Neural cell (in vitro differentiated cells): ENCODE data around the gene IFT43. TPM values are rescaled to one million over a fixed set of nuclear protein-coding genes. Genes with fewer than 3 reads are reported as not detected.

Experiments
- H2AFZ ChIP-seq: fragments of 200-600, 300-800 bp; sonication (generic), shearing (Covaris generic); 2 replicates; pipeline ENCODE4 v1.6.0; 2014; ENCODE audit warnings: low read depth, mild to moderate bottlenecking, antibody characterized with exemption, low read length, moderate library complexity
- H3F3A ChIP-seq: fragments of 200-600 bp; shearing (Covaris generic); 2 replicates; pipeline ENCODE4 v1.6.1; 2016; ENCODE audit warnings: mild to moderate bottlenecking, moderate library complexity, mixed read lengths, antibody characterized with exemption, low read length; ENCODE audit not compliant: insufficient read depth, poor library complexity, severe bottlenecking
- H3K27ac ChIP-seq: fragments of 200-600, 300-800 bp; sonication (generic), shearing (Covaris generic); 2 replicates; pipeline ENCODE4 v1.5.1; 2014; ENCODE audit warnings: mild to moderate bottlenecking, low read length, moderate library complexity
- H3K27me3 ChIP-seq: fragments of 300-800, 200-600 bp; sonication (generic), shearing (Covaris generic); 2 replicates; pipeline ENCODE4 v1.6.0; 2014; ENCODE audit warnings: mild to moderate bottlenecking, low read depth, low read length, moderate library complexity; ENCODE audit not compliant: insufficient read depth
- H3K36me3 ChIP-seq: fragments of 300-800, 200-600 bp; sonication (generic), shearing (Covaris generic); 2 replicates; pipeline ENCODE4 v1.5.1; 2014; ENCODE audit warnings: mild to moderate bottlenecking, antibody characterized with exemption, low read length, moderate library complexity; ENCODE audit not compliant: insufficient read depth
- H3K4me2 ChIP-seq: fragments of 300-800, 200-600 bp; sonication (generic), shearing (Covaris generic); 2 replicates; pipeline ENCODE4 v1.6.0; 2014; ENCODE audit warnings: mild to moderate bottlenecking, low read length
- H3K4me3 ChIP-seq: fragments of 300-800, 200-600 bp; sonication (generic), shearing (Covaris generic); 2 replicates; pipeline ENCODE4 v1.5.1; 2014; ENCODE audit warnings: mild to moderate bottlenecking, low read length, moderate library complexity
- H3K79me2 ChIP-seq: fragments of 200-600 bp; shearing (Covaris generic); replicated peaks from 2 replicates; pipeline ENCODE4 v1.6.0; 2014; ENCODE audit warnings: mild to moderate bottlenecking, low read length, moderate library complexity; ENCODE audit not compliant: insufficient read depth
- H3K9ac ChIP-seq: fragments of 300-800, 200-600 bp; sonication (generic), shearing (Covaris generic); 2 replicates; pipeline ENCODE4 v1.6.1; 2016; ENCODE audit warnings: mild to moderate bottlenecking, low read length, mixed read lengths
- H3K9me2 ChIP-seq: fragments of 200-600 bp; shearing (Covaris generic); 2 replicates; pipeline ENCODE4 v1.6.1; 2016; ENCODE audit warnings: mild to moderate bottlenecking, low read length, mixed read lengths; ENCODE audit not compliant: insufficient read depth
- H3K9me3 ChIP-seq: fragments of 200-600, 300-800 bp; sonication (generic), shearing (Covaris generic); 2 replicates; pipeline ENCODE4 v1.6.1; 2016; ENCODE audit warnings: mild to moderate bottlenecking, mixed run types, low read length, moderate library complexity, mixed read lengths
- H4K20me1 ChIP-seq: fragments of 200-600 bp; shearing (Covaris generic); 2 replicates; pipeline ENCODE4 v1.6.1; 2016; ENCODE audit warnings: mild to moderate bottlenecking, mixed run types; ENCODE audit not compliant: insufficient read depth
- CTCF ChIP-seq: fragments of 450-650 bp; IDR thresholded peaks from 2 replicates; pipeline ENCODE4 v1.5.1; 2014; ENCODE audit warnings: antibody characterized with exemption, mild to moderate bottlenecking, moderate library complexity; ENCODE audit not compliant: poor library complexity, severe bottlenecking
- EP300 ChIP-seq: fragments of 450-650 bp; conservative IDR thresholded peaks from 2 replicates; pipeline ENCODE4 v1.6.1; 2014; ENCODE audit warnings: antibody characterized with exemption, mild to moderate bottlenecking, moderate library complexity; ENCODE audit not compliant: poor library complexity, severe bottlenecking
- EZH2 ChIP-seq: fragments of 200-600, 300-800 bp; shearing (Covaris generic), sonication (generic); IDR thresholded peaks from 2 replicates; pipeline ENCODE4 v1.6.1; 2014; ENCODE audit warnings: antibody characterized with exemption, low read length, borderline replicate concordance, mild to moderate bottlenecking; ENCODE audit not compliant: insufficient read depth, poor library complexity, severe bottlenecking
- MXI1 ChIP-seq: fragments of 450-650 bp; conservative IDR thresholded peaks from 2 replicates; pipeline ENCODE4 v1.6.1; 2014; ENCODE audit warnings: antibody characterized with exemption, mild to moderate bottlenecking; ENCODE audit not compliant: poor library complexity, severe bottlenecking
- POLR2AphosphoS5 ChIP-seq: IDR thresholded peaks from 2 replicates; pipeline ENCODE4 v1.6.1; 2012
- RAD21 ChIP-seq: fragments of 450-650 bp; conservative IDR thresholded peaks from 2 replicates; pipeline ENCODE4 v1.6.1; 2014; ENCODE audit warnings: antibody characterized with exemption, mild to moderate bottlenecking, moderate library complexity
- REST ChIP-seq: IDR thresholded peaks from 2 replicates; pipeline ENCODE4 v1.6.1; 2012; ENCODE audit warnings: borderline replicate concordance
- SMC3 ChIP-seq: fragments of 450-650 bp; conservative IDR thresholded peaks from 2 replicates; pipeline ENCODE4 v1.6.1; 2014; ENCODE audit warnings: antibody characterized with exemption, mild to moderate bottlenecking, moderate library complexity; ENCODE audit not compliant: poor library complexity
- TAF1 ChIP-seq: IDR thresholded peaks from 2 replicates; pipeline ENCODE4 v1.6.1; 2012; ENCODE audit warnings: low read depth
- polyA plus RNA-seq: library from polyadenylated mRNA; depleted of rRNA; stranded (reverse); fragments of >200 nt; gene quantifications from 2 replicates; pipeline ENCODE4 v1.2.3, GENCODE V29; 2014

Gene IFT43
- polyA plus RNA-seq, 1 donor from 2014 or later = 102 TPM

GRCh38 chr14:76006253-76006652 is 20.7 kb downstream of the IFT43 start:
- Histone ChIP-seq H3K27ac (no peak overlapping the region), H3K9me3 (no peaks in the 10 kb centered on the region), H2AFZ (no peak overlapping the region), H3K79me2 (no peaks in the 10 kb centered on the region), H4K20me1 (no peaks in the 10 kb centered on the region), H3F3A (no peaks in the 10 kb centered on the region), H3K9ac (no peak overlapping the region), H3K27me3 (no peaks in the 10 kb centered on the region), H3K36me3 (peaks cover 14% of the 10 kb centered on the region), H3K9me2 (no peaks in the 10 kb centered on the region), H3K4me2 (no peak overlapping the region), H3K4me3 (no peak overlapping the region)
- no peak for TF ChIP-seq RAD21
- no peak for TF ChIP-seq REST
- no peak for TF ChIP-seq CTCF
- TF ChIP-seq POLR2AphosphoS5 = no peak
- no peak for TF ChIP-seq EP300
- TF ChIP-seq MXI1 = no peak
- TF ChIP-seq EZH2 = no peak
- TF ChIP-seq TAF1 = no peak
- no peak for TF ChIP-seq SMC3

GRCh38 chr14:76007379-76007778 is 21.8 kb downstream of the IFT43 start:
- H3K4me2 ChIP-seq = no peak overlapping the region
- no peaks in the 10 kb centered on the region for H3K9me2 ChIP-seq
- TF ChIP-seq EZH2 (no peak), SMC3 (no peak)
- H3F3A ChIP-seq = no peaks in the 10 kb centered on the region
- H3K9ac ChIP-seq = no peak overlapping the region
- H2AFZ ChIP-seq = no peak overlapping the region
- H4K20me1 ChIP-seq = no peaks in the 10 kb centered on the region
- H3K27ac ChIP-seq = no peak overlapping the region
- H3K27me3 ChIP-seq = no peaks in the 10 kb centered on the region
- H3K79me2 ChIP-seq = no peaks in the 10 kb centered on the region
- no peak overlapping the region for H3K4me3 ChIP-seq
- peaks cover 14% of the 10 kb centered on the region for H3K36me3 ChIP-seq
- no peaks in the 10 kb centered on the region for H3K9me3 ChIP-seq

GRCh38 chr14:76007852-76008251 is 22.3 kb downstream of the IFT43 start:
- no peaks in the 10 kb centered on the region for H3K27me3 ChIP-seq
- H3K4me2 ChIP-seq = no peak overlapping the region
- no peaks in the 10 kb centered on the region for H3F3A ChIP-seq
- no peaks in the 10 kb centered on the region for H3K79me2 ChIP-seq
- H2AFZ ChIP-seq = no peak overlapping the region
- TF ChIP-seq EP300 (no peak), CTCF (no peak), POLR2AphosphoS5 (no peak), SMC3 (no peak), MXI1 (no peak), EZH2 (no peak), TAF1 (no peak), RAD21 (no peak), REST (no peak)
- peaks cover 14% of the 10 kb centered on the region for H3K36me3 ChIP-seq
- no peak overlapping the region for H3K4me3 ChIP-seq
- H3K27ac ChIP-seq = no peak overlapping the region
- no peak overlapping the region for H3K9ac ChIP-seq
- no peaks in the 10 kb centered on the region for H3K9me2 ChIP-seq
- H3K9me3 ChIP-seq = no peaks in the 10 kb centered on the region
- no peaks in the 10 kb centered on the region for H4K20me1 ChIP-seq
